GM12878 (cell line): ENCODE data around the gene AP2A2. TPM values are rescaled to one million over a fixed set of nuclear protein-coding genes. Genes with fewer than 3 reads are reported as not detected.

ENCODE experiments used
- ATAC-seq: fragments of 200-7000 bp; cut with Tn5 transposase; 3 replicates; pipeline ENCODE4 v1.9.1; 2020; ENCODE audit warnings: mild to moderate bottlenecking, moderate library complexity
- BruUV-seq: library from RNA; stranded (reverse); fragments of 400-500 nt; replicated peaks from 2 replicates; lab custom pipeline; 2021; lab: Mats Ljungman, UMichigan
- CTCF ChIA-PET: fragments of 300-600 bp; sonication (Branson Sonifier 250); formaldehyde crosslinking; extraction: SDS; loops from one replicate; lab custom pipeline; 2021; ENCODE audit warnings: inconsistent platforms; lab: Yijun Ruan, JAX
- POLR2A ChIA-PET: fragments of 350-600 bp; formaldehyde crosslinking; extraction: SDS; loops from one replicate; lab custom pipeline; 2021; ENCODE audit warnings: inconsistent platforms; lab: Charles Lee
- RAD21 ChIA-PET: fragments of 300-600 bp; sonication (Branson Sonifier 250); formaldehyde crosslinking; loops from one replicate; lab custom pipeline; 2023; ENCODE audit warnings: antibody characterized with exemption; ENCODE audit not compliant: unreplicated experiment; lab: Charles Lee
- SMC1A ChIA-PET: fragments of 300-600 bp; sonication (Branson Sonifier 250); formaldehyde crosslinking; loops from one replicate; lab custom pipeline; 2023; ENCODE audit not compliant: unreplicated experiment, uncharacterized antibody; lab: Charles Lee
- DNase-seq: peaks from one replicate; pipeline ENCODE4 v3.0.0-alpha.2; 2011; ENCODE audit warnings: low read depth, low spot score
- FAIRE-seq: peaks from 3 replicates; lab custom pipeline; 2011; peaks lifted over from hg19 to GRCh38; lab: Jason Lieb, UNC
- H2AFZ ChIP-seq: 2 replicates; pipeline ENCODE4 v1.6.0; 2011; ENCODE audit warnings: low read depth, low read length, control low read depth; ENCODE audit not compliant: control insufficient read depth
- H3K27ac ChIP-seq: 2 replicates; pipeline ENCODE4 v1.5.1; 2011; ENCODE audit warnings: control low read depth; ENCODE audit not compliant: control insufficient read depth, insufficient read depth
- H3K27me3 ChIP-seq, 2 experiments: replicated peaks in 1 of 2; 2 replicates each; pipeline versions ENCODE4 v1.6.0 to v1.6.1; 2011; ENCODE audit warnings: low read length in 1 of 2; ENCODE audit not compliant: control insufficient read depth in 2 of 2, insufficient read depth in 2 of 2
- H3K36me3 ChIP-seq, 2 experiments: 2 replicates each; pipeline ENCODE4 v1.5.1; 2011; ENCODE audit warnings: low read length in 1 of 2; ENCODE audit not compliant: control insufficient read depth in 2 of 2, insufficient read depth in 2 of 2
- H3K4me1 ChIP-seq: 2 replicates; pipeline ENCODE4 v1.6.1; 2011; ENCODE audit warnings: mild to moderate bottlenecking, low read length, moderate library complexity, mixed read lengths; ENCODE audit not compliant: control insufficient read depth, insufficient read depth
- H3K4me2 ChIP-seq: 2 replicates; pipeline ENCODE4 v1.6.0; 2011; ENCODE audit warnings: control low read depth; ENCODE audit not compliant: control insufficient read depth, insufficient read depth
- H3K4me3 ChIP-seq: fragments of 200-600 bp; sonication (generic); 2 replicates; pipeline ENCODE4 v1.5.1; 2016
- H3K79me2 ChIP-seq: 2 replicates; pipeline ENCODE4 v1.6.0; 2011; ENCODE audit warnings: low read length; ENCODE audit not compliant: control insufficient read depth, insufficient read depth
- H3K9ac ChIP-seq: 2 replicates; pipeline ENCODE4 v1.8.0; 2011; ENCODE audit warnings: low read length, control low read depth, mixed read lengths; ENCODE audit not compliant: control insufficient read depth, insufficient read depth
- H3K9me3 ChIP-seq: replicated peaks from 3 replicates; pipeline ENCODE4 v1.5.1; 2011; ENCODE audit warnings: mild to moderate bottlenecking, low read length; ENCODE audit not compliant: control insufficient read depth, insufficient read depth
- H4K20me1 ChIP-seq: 2 replicates; pipeline ENCODE4 v1.6.0; 2011; ENCODE audit not compliant: control insufficient read depth, insufficient read depth
- DPF2 ChIP-seq: fragments of 450-650 bp; IDR thresholded peaks from 2 replicates; pipeline ENCODE4 v1.6.1; 2017; ENCODE audit warnings: mild to moderate bottlenecking
- FOXK2 ChIP-seq: fragments of 450-650 bp; IDR thresholded peaks from 2 replicates; pipeline ENCODE4 v1.6.1; 2017; ENCODE audit warnings: mild to moderate bottlenecking, moderate library complexity
- NFYB ChIP-seq: IDR thresholded peaks from 2 replicates; pipeline ENCODE4 v1.6.1; 2011; ENCODE audit warnings: low read depth, mild to moderate bottlenecking, low read length, improper control_type of control experiment, moderate library complexity; ENCODE audit not compliant: insufficient read depth
- SIX5 ChIP-seq: IDR thresholded peaks from 2 replicates; pipeline ENCODE4 v1.6.1; 2011; ENCODE audit warnings: mild to moderate bottlenecking, low read depth, low read length, moderate library complexity; ENCODE audit not compliant: severe bottlenecking
- SMARCA5 ChIP-seq: fragments of 450-650 bp; IDR thresholded peaks from 2 replicates; pipeline ENCODE4 v1.6.1; 2017; ENCODE audit warnings: mild to moderate bottlenecking
- TBL1XR1 ChIP-seq: IDR thresholded peaks from 2 replicates; pipeline ENCODE4 v1.6.1; 2012; ENCODE audit warnings: low read depth, low read length, improper control_type of control experiment
- YY1 ChIP-seq: IDR thresholded peaks from 2 replicates; pipeline ENCODE4 v1.6.1; 2011; ENCODE audit warnings: low read depth, mild to moderate bottlenecking, low read length
- WGBS: methylation state at CpG from one replicate; pipeline ENCODE4 v1.1.6; 2016; ENCODE audit warnings: low lambda C conversion rate; ENCODE audit not compliant: insufficient replicate concordance, insufficient coverage; ENCODE audit errors: missing lambda C conversion rate; 5-methylcytosine and 5-hydroxymethylcytosine counted together
- in situ Hi-C: fragments of 300-500 bp; cut with MboI; formaldehyde crosslinking; loops from 9 replicates; pipeline ENCODE4 v1.14.3; 2018; ENCODE audit warnings: mixed read lengths
- intact Hi-C: fragments of 100-400 bp; cut with micrococcal nuclease; formaldehyde crosslinking; loops from one replicate; pipeline ENCODE4 v1.14.2; 2022; ENCODE audit not compliant: unreplicated experiment
- polyA plus RNA-seq, 11 experiments: library from polyadenylated mRNA; depleted of rRNA in 4 of 11; unstranded in 6 of 11; stranded (reverse) in 5 of 11; fragments of >200 nt; fragmentation: Nextera tagmentation in 4 of 11; fragmentation: Illumina TruSeq in 1 of 11; extraction: Ambion mirVana in 4 of 11; extraction: Trizol in 1 of 11; gene quantifications; 1 replicate in 1 of 11; 2 replicates in 10 of 11; pipeline versions ENCODE4 v1.2.1 to v1.2.3, GENCODE V29; 2011 to 2016; ENCODE audit warnings: inconsistent platforms in 2 of 11, missing spikeins in 2 of 11, low read depth in 1 of 11
- total RNA-seq, 4 experiments: library from RNA; depleted of rRNA in 3 of 4; stranded (reverse); fragments of >200 nt in 3 of 4; fragmentation: Illumina TruSeq in 1 of 4; extraction: Trizol in 1 of 4; gene quantifications; 2 replicates each; pipeline versions ENCODE4 v1.2.1 to v1.2.3, GENCODE V29; 2013 to 2021
- TF ChIP-seq, protein P1 (sequence below): IDR thresholded peaks from 2 replicates; pipeline ENCODE4 v1.6.1; 2012; ENCODE audit warnings: low read depth, low read length, improper control_type of control experiment
- TF ChIP-seq, protein P2 (sequence below): fragments of 450-650 bp; formaldehyde crosslinking; IDR thresholded peaks from 2 replicates; pipeline ENCODE4 v1.5.0; 2022; ENCODE audit warnings: mild to moderate bottlenecking, missing genetic modification characterization

Gene AP2A2
- total and polyA plus RNA-seq, 10 of the 15 experiments (the other 5 are each of a cell fraction or from before 2014, with no cell fraction given) = 0.58 to 48.8 (median 18.2) TPM

DNA sequence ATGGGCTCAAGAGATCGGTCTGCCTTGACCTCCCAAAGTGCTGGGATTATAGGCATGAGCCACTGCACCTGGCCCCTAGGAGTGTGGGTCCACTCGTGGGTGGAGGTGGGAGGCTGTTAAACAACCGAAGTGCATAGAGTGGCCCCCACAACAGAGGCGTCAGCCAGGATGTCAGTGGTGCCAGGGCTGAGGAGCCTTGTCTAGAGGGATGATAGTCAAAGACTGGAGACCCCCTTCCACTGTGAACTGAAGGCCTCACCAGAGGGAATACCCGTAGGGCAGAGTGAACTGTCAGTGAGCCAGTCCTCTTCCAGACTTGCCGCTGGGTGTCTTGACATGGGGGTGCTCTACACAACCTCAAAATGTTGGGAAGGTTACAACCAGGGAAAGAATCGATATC, 38.2 kb downstream of the AP2A2 start (continued):
- TF ChIP-seq SMARCA5 (no peak), NFYB (no peak)

DNA sequence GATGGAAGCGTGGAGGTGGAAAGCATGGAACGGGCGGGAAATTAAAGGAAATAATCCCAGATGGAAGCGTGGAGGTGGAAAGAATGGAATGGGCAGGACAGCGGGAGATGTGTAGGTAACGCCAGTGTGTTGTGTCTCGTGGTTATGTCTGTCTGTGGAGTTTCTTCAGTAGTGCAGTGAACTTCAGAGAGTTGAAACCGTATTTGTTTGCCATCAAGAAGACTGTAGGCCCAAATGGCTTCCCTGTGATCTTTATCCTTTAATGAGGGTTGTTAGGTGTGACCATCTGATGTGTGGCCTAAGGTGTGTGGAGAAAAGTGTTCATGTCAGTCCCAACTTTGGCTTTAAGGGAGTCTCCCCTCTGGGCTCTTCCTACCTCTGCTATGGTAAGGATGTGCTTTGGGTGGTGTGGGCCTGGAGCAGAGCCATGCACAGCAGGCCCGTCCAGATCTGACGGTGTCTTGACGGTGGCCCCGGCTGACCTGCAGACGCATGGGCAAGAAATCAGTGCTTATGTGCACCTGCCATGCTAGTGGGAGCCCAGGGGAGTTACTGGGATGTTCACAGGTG, 39.6 kb downstream of the AP2A2 start:
- Histone ChIP-seq H3K4me3 (no peak overlapping the region), H3K9ac (no peak overlapping the region), H2AFZ (no peak overlapping the region), H3K9me3 (no peaks in the 10 kb centered on the region), H4K20me1 (no peaks in the 10 kb centered on the region), H3K27me3 (no peaks in the 10 kb centered on the region), H3K27ac (no peak overlapping the region), H3K79me2 (no peaks in the 10 kb centered on the region), H3K4me2 (no peak overlapping the region), H3K36me3 (peaks cover 6 to 10% of the 10 kb centered on the region in 2 experiments; a peak in 3 of 4 replicates), H3K4me1 (no peaks in the 10 kb centered on the region)
- ChIA-PET RAD21 (no interaction called here), SMC1A (no interaction called here), POLR2A (no interaction called here), CTCF (no interaction called here)
- TF ChIP-seq DPF2 = no peak
- TF ChIP-seq FOXK2 = no peak
- no peak for DNase-seq
- no peak for ATAC-seq
- intact Hi-C loops (no loop called here), in situ Hi-C loops (no loop called here)
- WGBS = 87% methylated on average over 13 of the region's 13 CpGs
- FAIRE-seq = peak; percentile 74
- no TSS peak for BruUV-seq

DNA sequence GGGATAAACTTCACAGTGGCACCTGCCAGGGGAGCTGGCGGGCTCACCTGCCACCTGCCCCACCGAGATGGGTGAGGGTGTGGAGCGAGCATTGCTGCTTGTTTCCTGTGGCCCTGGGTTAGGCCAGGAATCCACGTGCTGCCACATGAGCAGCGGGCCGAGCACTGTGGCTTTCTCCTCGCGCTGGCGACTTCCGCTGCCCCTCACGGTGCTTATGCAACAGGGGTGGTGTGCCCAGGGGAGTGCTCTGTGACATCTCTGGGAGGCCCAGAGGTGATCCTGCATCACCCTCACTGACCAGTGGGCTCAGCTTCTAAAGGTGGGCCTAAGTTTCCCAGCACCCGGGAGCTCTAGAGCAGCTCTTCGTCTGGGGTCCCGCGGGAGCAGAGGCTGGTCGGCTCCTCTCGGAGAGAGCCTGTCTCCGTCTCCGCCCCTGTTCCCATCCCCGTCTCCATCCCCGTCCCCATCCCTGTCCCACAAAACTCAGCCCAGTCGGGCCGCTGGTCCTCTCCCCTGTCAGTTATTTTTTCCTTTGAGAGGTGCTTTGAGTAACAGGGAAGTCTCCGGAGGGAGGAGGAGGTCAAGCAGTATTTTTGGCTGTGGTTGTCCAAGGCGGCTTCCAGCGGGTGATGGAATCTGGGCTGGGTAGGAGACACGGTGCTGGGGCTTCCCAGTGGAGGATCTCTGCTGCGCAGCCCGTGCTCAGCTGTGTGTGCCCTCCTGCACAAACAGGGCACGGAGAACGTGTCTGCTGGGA, 42.5 kb downstream of the AP2A2 start:
- WGBS = 91% methylated on average over 30 of the region's 31 CpGs
- ChIA-PET POLR2A (no interaction called here), CTCF (no interaction called here), SMC1A (no interaction called here), RAD21 (no interaction called here)
- Histone ChIP-seq H3K79me2 (no peaks in the 10 kb centered on the region), H2AFZ (no peak overlapping the region), H3K4me3 (no peak overlapping the region), H3K27me3 (no peaks in the 10 kb centered on the region), H3K9me3 (no peaks in the 10 kb centered on the region), H3K27ac (no peak overlapping the region), H3K4me1 (no peaks in the 10 kb centered on the region), H3K9ac (no peak overlapping the region), H3K4me2 (no peak overlapping the region), H4K20me1 (no peaks in the 10 kb centered on the region), H3K36me3 (peaks cover 14 to 20% of the 10 kb centered on the region in 2 experiments)
- no peak for FAIRE-seq
- no peak for ATAC-seq
- intact Hi-C loops = no loop called here
- no peak for DNase-seq
- no TSS peak for BruUV-seq
- in situ Hi-C loops = no loop called here
- TF ChIP-seq, protein P1, sequence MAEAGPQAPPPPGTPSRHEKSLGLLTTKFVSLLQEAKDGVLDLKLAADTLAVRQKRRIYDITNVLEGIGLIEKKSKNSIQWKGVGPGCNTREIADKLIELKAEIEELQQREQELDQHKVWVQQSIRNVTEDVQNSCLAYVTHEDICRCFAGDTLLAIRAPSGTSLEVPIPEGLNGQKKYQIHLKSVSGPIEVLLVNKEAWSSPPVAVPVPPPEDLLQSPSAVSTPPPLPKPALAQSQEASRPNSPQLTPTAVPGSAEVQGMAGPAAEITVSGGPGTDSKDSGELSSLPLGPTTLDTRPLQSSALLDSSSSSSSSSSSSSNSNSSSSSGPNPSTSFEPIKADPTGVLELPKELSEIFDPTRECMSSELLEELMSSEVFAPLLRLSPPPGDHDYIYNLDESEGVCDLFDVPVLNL = no peak
- TF ChIP-seq, protein P2, sequence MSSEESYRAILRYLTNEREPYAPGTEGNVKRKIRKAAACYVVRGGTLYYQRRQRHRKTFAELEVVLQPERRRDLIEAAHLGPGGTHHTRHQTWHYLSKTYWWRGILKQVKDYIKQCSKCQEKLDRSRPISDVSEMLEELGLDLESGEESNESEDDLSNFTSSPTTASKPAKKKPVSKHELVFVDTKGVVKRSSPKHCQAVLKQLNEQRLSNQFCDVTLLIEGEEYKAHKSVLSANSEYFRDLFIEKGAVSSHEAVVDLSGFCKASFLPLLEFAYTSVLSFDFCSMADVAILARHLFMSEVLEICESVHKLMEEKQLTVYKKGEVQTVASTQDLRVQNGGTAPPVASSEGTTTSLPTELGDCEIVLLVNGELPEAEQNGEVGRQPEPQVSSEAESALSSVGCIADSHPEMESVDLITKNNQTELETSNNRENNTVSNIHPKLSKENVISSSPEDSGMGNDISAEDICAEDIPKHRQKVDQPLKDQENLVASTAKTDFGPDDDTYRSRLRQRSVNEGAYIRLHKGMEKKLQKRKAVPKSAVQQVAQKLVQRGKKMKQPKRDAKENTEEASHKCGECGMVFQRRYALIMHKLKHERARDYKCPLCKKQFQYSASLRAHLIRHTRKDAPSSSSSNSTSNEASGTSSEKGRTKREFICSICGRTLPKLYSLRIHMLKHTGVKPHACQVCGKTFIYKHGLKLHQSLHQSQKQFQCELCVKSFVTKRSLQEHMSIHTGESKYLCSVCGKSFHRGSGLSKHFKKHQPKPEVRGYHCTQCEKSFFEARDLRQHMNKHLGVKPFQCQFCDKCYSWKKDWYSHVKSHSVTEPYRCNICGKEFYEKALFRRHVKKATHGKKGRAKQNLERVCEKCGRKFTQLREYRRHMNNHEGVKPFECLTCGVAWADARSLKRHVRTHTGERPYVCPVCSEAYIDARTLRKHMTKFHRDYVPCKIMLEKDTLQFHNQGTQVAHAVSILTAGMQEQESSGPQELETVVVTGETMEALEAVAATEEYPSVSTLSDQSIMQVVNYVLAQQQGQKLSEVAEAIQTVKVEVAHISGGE = no peak
- TF ChIP-seq SIX5 (no peak), YY1 (no peak), TBL1XR1 (no peak)
